ENCODE measurements around the gene PLCB1. TPM values are rescaled to one million over a fixed set of nuclear protein-coding genes. Genes with fewer than 3 reads are reported as not detected.
A peak's percentile ranks its signal among the peaks of the same experiment; 100 is the strongest.

Gene PLCB1
- total RNA-seq, 1 donor = 46.5 TPM

DNA sequence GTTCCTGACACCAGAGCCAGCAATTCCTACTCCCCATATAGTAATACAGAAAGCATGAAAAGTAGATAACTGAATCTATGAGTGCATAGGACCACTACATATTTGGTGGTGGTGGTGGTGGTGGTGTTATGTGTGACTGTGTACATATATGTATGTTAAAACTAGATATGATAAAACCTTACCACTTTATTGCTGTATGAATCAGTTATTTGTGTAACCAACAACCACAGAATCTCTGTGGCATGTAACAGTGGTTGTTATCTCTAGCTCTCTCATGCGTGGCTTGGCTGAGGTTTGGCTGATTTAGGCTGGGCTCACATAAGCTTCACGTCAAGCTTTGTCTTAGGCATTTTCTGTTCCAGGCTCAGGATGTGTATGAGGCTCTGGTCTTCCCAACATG is 55.7 kb downstream of the PLCB1 start:
- no peak overlapping the region for H3K4me3 ChIP-seq (ENCODE audit: low read depth, low read length)
- TF ChIP-seq, protein P1, sequence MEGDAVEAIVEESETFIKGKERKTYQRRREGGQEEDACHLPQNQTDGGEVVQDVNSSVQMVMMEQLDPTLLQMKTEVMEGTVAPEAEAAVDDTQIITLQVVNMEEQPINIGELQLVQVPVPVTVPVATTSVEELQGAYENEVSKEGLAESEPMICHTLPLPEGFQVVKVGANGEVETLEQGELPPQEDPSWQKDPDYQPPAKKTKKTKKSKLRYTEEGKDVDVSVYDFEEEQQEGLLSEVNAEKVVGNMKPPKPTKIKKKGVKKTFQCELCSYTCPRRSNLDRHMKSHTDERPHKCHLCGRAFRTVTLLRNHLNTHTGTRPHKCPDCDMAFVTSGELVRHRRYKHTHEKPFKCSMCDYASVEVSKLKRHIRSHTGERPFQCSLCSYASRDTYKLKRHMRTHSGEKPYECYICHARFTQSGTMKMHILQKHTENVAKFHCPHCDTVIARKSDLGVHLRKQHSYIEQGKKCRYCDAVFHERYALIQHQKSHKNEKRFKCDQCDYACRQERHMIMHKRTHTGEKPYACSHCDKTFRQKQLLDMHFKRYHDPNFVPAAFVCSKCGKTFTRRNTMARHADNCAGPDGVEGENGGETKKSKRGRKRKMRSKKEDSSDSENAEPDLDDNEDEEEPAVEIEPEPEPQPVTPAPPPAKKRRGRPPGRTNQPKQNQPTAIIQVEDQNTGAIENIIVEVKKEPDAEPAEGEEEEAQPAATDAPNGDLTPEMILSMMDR (IDR thresholded peaks at IDR 0.05; ENCODE audit: insufficient read depth, low read length) = no peak
- peak; percentile 80 for DNase-seq (ENCODE audit: low read depth)

DNA sequence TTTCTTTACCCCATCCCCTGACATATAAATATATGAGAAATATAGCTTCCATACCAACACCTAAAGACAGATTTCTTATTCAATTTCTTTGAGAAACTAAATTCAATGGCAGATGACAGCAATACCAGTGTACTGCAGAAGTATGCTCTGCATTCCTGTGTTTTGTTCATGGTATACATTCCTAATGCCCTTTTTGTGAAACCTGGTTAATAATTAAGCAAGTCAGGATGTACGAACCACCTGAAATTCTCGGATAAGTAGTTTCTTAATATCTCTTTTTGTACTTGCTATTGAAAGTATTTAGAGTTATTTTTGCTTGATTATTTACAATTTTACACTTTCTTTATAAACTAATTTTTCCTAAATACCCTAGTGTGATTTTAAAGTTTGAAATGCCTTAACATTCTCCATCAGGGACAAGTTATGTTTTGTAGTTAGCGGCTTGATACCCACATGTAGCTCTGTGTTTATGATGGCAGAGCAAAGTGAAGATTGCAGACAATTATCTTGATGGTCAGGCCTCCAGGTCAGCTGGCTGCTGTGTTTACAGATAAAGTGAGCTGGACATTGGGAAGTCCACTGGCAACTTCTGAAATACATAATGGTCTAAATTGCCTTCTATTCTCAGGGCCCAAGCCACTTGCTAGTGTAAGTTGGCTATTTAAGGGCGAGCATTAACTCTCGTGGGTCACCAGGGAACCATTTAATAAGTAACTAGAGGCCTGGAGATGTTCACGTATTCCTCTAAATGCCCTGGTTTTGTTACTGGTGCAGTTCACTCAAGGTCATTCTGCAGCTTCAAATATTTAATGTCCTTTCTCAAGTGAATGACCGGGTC is 58.2 kb downstream of the PLCB1 start:
- DNase-seq (ENCODE audit: low read depth) = no peak
- H3K4me3 ChIP-seq (ENCODE audit: low read depth, low read length) = no peak overlapping the region
- TF ChIP-seq, protein P1 (IDR thresholded peaks at IDR 0.05; ENCODE audit: insufficient read depth, low read length) = no peak

DNA sequence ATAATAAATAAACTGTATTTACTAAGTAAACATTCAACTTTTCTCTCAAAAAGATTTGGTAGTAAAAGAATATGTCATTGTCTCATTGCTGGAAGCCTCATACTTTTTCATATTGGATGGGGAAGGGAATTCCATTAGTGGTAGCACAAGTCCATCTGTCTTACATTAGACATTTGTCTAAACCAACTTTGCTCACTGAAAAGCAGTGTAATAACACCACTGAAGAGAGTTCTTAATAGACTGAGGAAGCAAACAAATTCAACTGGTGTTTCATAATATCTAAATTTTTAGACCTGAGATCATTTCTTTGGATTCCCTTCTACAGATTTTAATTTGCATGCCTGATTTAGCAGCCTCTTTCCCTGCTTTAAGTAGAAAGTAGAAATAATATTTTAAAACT is 62.7 kb downstream of the PLCB1 start:
- H3K4me3 ChIP-seq (ENCODE audit: low read depth, low read length) = no peak overlapping the region
- no peak for DNase-seq (ENCODE audit: low read depth)
- TF ChIP-seq, protein P1 (IDR thresholded peaks at IDR 0.05; ENCODE audit: insufficient read depth, low read length) = no peak

DNA sequence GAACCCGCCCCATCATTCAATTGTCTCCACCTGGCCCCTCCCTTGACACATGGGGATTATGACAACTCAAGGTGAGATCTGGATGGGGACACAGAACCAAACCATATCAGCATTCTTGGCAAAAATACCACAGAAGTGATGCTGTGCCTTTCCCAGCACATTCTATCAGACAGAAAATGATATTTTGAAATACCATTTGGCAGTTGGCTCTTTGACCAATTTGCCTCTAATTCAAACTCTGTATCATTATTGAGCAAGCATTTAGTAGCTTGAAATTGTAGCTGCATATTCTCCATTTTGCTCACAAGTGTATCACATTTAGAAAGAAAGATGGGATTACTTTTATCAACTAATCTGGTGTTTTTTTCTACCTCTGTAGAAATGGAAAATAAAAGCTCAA is 64.0 kb downstream of the PLCB1 start:
- TF ChIP-seq, protein P1 (IDR thresholded peaks at IDR 0.05; ENCODE audit: insufficient read depth, low read length) = no peak
- H3K4me3 ChIP-seq (ENCODE audit: low read depth, low read length) = no peak overlapping the region
- DNase-seq (ENCODE audit: low read depth) = peak; percentile 37

DNA sequence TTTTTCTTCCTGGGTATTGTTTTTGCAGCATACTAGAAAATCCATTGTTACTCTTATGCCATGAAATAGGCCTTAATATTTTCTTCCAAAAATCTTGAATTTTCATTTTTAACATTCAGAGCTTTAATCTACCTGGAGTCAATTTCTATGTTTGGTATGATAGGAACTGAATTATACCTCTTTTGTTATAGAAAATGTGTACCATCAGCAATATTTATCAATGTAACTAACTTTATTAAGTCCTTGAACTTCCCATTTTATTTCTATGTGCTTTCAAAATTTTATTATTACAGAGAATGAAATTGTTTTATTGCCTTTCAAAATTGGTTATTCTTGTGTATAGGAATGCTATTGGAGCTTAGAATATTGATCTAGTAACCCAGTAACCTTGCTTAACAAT is 68.2 kb downstream of the PLCB1 start:
- DNase-seq (ENCODE audit: low read depth) = no peak
- TF ChIP-seq, protein P1 (IDR thresholded peaks at IDR 0.05; ENCODE audit: insufficient read depth, low read length) = no peak
- no peak overlapping the region for H3K4me3 ChIP-seq (ENCODE audit: low read depth, low read length)

DNA sequence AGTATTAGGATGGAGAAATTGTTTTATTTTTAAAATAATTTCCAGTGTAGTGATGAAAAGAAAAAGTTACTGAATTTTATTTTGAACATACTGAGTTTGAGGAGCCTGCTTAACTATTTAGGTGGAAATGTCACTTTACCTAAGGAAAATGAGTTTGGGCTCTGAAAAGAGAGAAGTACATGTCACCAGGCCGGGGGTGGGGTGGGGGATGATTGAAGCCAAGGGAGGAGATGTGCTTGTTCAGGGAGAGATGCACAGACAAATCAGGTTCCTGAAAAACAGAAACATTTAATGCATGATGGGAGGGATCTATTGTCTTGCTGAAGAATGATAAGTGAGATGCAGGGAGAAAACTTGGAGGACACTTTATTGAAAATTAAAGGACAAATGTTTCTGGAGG is 71.3 kb downstream of the PLCB1 start:
- no peak for DNase-seq (ENCODE audit: low read depth)
- H3K4me3 ChIP-seq (ENCODE audit: low read depth, low read length) = no peak overlapping the region
- TF ChIP-seq, protein P1 (IDR thresholded peaks at IDR 0.05; ENCODE audit: insufficient read depth, low read length) = no peak
